Suprapubic skin (tissue), 4 donors: ENCODE data around the gene CNTD1. TPM values are rescaled to one million over a fixed set of nuclear protein-coding genes. Genes with fewer than 3 reads are reported as not detected.

ENCODE experiments used
- DNase-seq, 2 donors: peaks; one replicate each; pipeline ENCODE4 v3.0.0-alpha.2; 2019; ENCODE audit warnings: low spot score in 2 of 2
- H3K27ac ChIP-seq: fragments of 200-600 bp; sonication (generic); one replicate; pipeline ENCODE4 v1.5.1; 2019
- H3K27me3 ChIP-seq: fragments of 200-600 bp; sonication (generic); one replicate; pipeline ENCODE4 v1.5.1; 2019
- H3K36me3 ChIP-seq: fragments of 200-600 bp; sonication (generic); one replicate; pipeline ENCODE4 v1.5.1; 2019
- H3K4me1 ChIP-seq: fragments of 200-600 bp; sonication (generic); one replicate; pipeline ENCODE4 v1.5.1; 2019
- H3K4me3 ChIP-seq: fragments of 200-600 bp; sonication (generic); one replicate; pipeline ENCODE4 v1.5.1; 2019; ENCODE audit warnings: mild to moderate bottlenecking
- H3K9me3 ChIP-seq: fragments of 200-600 bp; sonication (generic); one replicate; pipeline ENCODE4 v1.5.1; 2019
- CTCF ChIP-seq, 2 donors: fragments of 200-600 bp in 1 of 2; fragments of 450-650 bp in 1 of 2; sonication (generic) in 1 of 2; IDR thresholded peaks; one replicate each; pipeline ENCODE4 v1.5.1; 2016 to 2019; ENCODE audit warnings: antibody characterized with exemption in 2 of 2, mild to moderate bottlenecking in 1 of 2, moderate library complexity in 1 of 2
- EP300 ChIP-seq: sonication (generic); formaldehyde crosslinking; IDR thresholded peaks from one replicate; pipeline ENCODE4 v1.6.1; 2017; ENCODE audit warnings: antibody characterized with exemption
- POLR2A ChIP-seq, 2 donors: fragments of 450-650 bp; IDR thresholded peaks; one replicate each; pipeline ENCODE4 v1.6.1; 2017; ENCODE audit warnings: antibody characterized with exemption in 2 of 2, mild to moderate bottlenecking in 2 of 2, moderate library complexity in 2 of 2
- POLR2AphosphoS5 ChIP-seq, 3 donors: sonication (generic); formaldehyde crosslinking; IDR thresholded peaks; one replicate each; pipeline ENCODE4 v1.6.1; 2017; ENCODE audit warnings: antibody characterized with exemption in 3 of 3
- WGBS: methylation state at CpG from one replicate; pipeline ENCODE4 v1.1.5; 2018; 5-methylcytosine and 5-hydroxymethylcytosine counted together
- total RNA-seq, 4 donors: library from RNA; depleted of rRNA; stranded (reverse); fragments of >200 nt; gene quantifications; one replicate each; pipeline ENCODE4 v1.1.0, GENCODE V29; 2016

Gene CNTD1
- total RNA-seq, 4 donors from 2014 or later: 0.42 TPM; not detected in 3

- H3K27me3 ChIP-seq: peaks cover 80% of the 10 kb centered on the region
- no peak overlapping the region for H3K27ac ChIP-seq
- no peak overlapping the region for H3K4me3 ChIP-seq
- no peak for TF ChIP-seq CTCF (IDR thresholded peaks at IDR 0.05)
- TF ChIP-seq EP300: no peak
- TF ChIP-seq POLR2A (IDR thresholded peaks at IDR 0.05): no peak
- TF ChIP-seq POLR2AphosphoS5 (IDR thresholded peaks at IDR 0.05): no peak
- no peaks in the 10 kb centered on the region for H3K9me3 ChIP-seq
- DNase-seq: no peak
- WGBS: 38% methylated on average over 24 of the region's 25 CpGs
- H3K36me3 ChIP-seq: peaks cover 3% of the 10 kb centered on the region
- peaks cover 41% of the 10 kb centered on the region for H3K4me1 ChIP-seq
Measured at GRCh38 chr17:42784409-42784808, 14.3 kb upstream of the CNTD1 start.

GRCh38 chr17:42784811-42785592 is 13.7 kb upstream of the CNTD1 start:
- DNase-seq: no peak
- Histone ChIP-seq H3K36me3 (no peaks in the 10 kb centered on the region), H3K27ac (no peak overlapping the region), H3K4me3 (no peak overlapping the region), H3K27me3 (peaks cover 80% of the 10 kb centered on the region), H3K4me1 (peaks cover 39% of the 10 kb centered on the region), H3K9me3 (no peaks in the 10 kb centered on the region)
- 23% methylated on average over 52 of the region's 52 CpGs for WGBS
- no peak for TF ChIP-seq POLR2AphosphoS5 (IDR thresholded peaks at IDR 0.05)
- no peak for TF ChIP-seq POLR2A (IDR thresholded peaks at IDR 0.05)
- no peak for TF ChIP-seq CTCF (IDR thresholded peaks at IDR 0.05)
- TF ChIP-seq EP300: no peak

GRCh38 chr17:42787266-42787665 is 11.4 kb upstream of the CNTD1 start:
- Histone ChIP-seq H3K27ac (no peak overlapping the region), H3K9me3 (no peaks in the 10 kb centered on the region), H3K27me3 (peaks cover 57% of the 10 kb centered on the region), H3K4me1 (peaks cover 19% of the 10 kb centered on the region), H3K4me3 (no peak overlapping the region), H3K36me3 (no peaks in the 10 kb centered on the region)
- 91% methylated on average over 11 of the region's 11 CpGs for WGBS
- TF ChIP-seq EP300 (no peak), CTCF (IDR thresholded peaks at IDR 0.05) (no peak), POLR2A (IDR thresholded peaks at IDR 0.05) (no peak), POLR2AphosphoS5 (IDR thresholded peaks at IDR 0.05) (no peak)
- no peak for DNase-seq

GRCh38 chr17:42791948-42792347 is 6.7 kb upstream of the CNTD1 start:
- H3K27ac ChIP-seq: no peak overlapping the region
- no peak for DNase-seq

More at GRCh38 chr17:42791948-42792347, 6.7 kb upstream of the CNTD1 start:
- Histone ChIP-seq H3K27me3 (peaks cover 12% of the 10 kb centered on the region), H3K4me1 (peaks cover 12% of the 10 kb centered on the region), H3K36me3 (peaks cover 8% of the 10 kb centered on the region), H3K4me3 (no peak overlapping the region), H3K9me3 (no peaks in the 10 kb centered on the region)
- TF ChIP-seq POLR2AphosphoS5 (IDR thresholded peaks at IDR 0.05) (no peak), EP300 (no peak), CTCF (IDR thresholded peaks at IDR 0.05) (no peak), POLR2A (IDR thresholded peaks at IDR 0.05) (no peak)
- WGBS: 73% methylated on average over 2 of the region's 2 CpGs
